Activated T-helper 17 cell treated with anti-CD3 and anti-CD28 coated beads, Interleukin-2, amount 50 U/mL, for 72 hours (primary cell): ENCODE measurements around the gene TPSD1. TPM values are rescaled to one million over a fixed set of nuclear protein-coding genes. Genes with fewer than 3 reads are reported as not detected.
"Not testable (repeated sequence)": the region's sequence is repeated elsewhere in the genome, so short reads cannot be mapped to it uniquely, and the experiment has no call there.

ENCODE experiments used
- ATAC-seq: fragments of 150-1000 bp; cut with Tn5 transposase; replicated peaks from 2 replicates; pipeline ENCODE4 v1.10.0; 2021; ENCODE audit warnings: mild to moderate bottlenecking, moderate library complexity
- H3K27ac Mint-ChIP-seq: one replicate; pipeline ENCODE4 v1.8.0; 2022; ENCODE audit warnings: mixed read lengths
- H3K27me3 Mint-ChIP-seq: one replicate; pipeline ENCODE4 v1.8.0; 2022; ENCODE audit warnings: mixed read lengths
- H3K36me3 Mint-ChIP-seq: one replicate; pipeline ENCODE4 v1.8.0; 2022; ENCODE audit warnings: low read depth, mild to moderate bottlenecking, mixed read lengths
- H3K4me1 Mint-ChIP-seq: one replicate; pipeline ENCODE4 v1.8.0; 2022; ENCODE audit warnings: mixed read lengths
- H3K4me3 Mint-ChIP-seq: one replicate; pipeline ENCODE4 v1.8.0; 2022; ENCODE audit warnings: mild to moderate bottlenecking, mixed read lengths
- H3K9me3 Mint-ChIP-seq: one replicate; pipeline ENCODE4 v1.8.0; 2022; ENCODE audit warnings: mixed read lengths
- total RNA-seq, 2 donors: library from RNA; stranded (reverse); gene quantifications; one replicate each; pipeline ENCODE4 v1.2.3, GENCODE V29; 2022

Gene TPSD1
- total RNA-seq, 2 donors from 2014 or later, result not detected

DNA sequence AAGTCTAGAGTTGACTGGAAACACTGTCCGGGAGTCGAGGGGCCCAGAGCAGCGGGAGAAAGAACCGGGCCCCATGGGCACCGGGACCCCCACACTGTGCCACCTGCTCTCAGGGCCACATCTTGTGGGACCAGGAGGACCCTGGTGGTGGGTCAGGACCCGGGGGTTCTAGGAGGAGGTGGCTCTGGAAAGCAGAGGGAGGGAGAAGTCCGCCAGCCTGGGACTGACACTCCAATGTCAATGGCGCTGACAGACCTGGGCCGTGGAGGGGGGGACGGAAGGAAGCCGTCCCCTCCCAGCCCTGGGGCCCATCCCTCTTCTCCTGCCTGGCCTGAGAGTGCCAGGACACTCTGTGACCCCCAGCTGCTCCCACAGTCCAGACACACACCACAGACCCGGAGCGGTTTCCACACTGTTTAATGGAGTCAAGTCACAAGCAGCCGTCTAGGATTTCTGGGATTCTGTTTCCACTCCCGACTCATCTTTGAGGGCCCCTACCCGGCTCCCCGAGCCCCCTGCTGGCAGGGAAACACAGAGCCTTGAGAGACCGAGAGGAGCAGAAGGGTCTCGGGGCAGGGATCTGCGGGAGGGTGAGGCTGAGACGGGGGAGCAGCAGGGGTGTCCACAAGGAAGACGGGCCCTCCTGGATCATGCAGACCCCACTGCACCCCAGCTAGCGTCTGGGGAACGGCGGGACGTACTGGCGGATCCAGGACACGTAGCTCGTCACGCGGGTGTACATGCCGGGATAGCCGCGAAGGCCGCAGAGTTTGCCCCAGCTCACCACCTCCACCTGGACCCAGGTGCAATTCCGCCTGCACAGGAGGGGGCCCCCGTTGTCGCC lies 30.0 kb downstream of the TPSD1 start:
- Mint-ChIP-seq H3K27ac (no peak overlapping the region), H3K4me1 (no peaks in the 10 kb centered on the region), H3K27me3 (peaks cover 3% of the 10 kb centered on the region), H3K9me3 (no peaks in the 10 kb centered on the region), H3K4me3 (no peak overlapping the region), H3K36me3 (no peaks in the 10 kb centered on the region)
- ATAC-seq, result no peak

DNA sequence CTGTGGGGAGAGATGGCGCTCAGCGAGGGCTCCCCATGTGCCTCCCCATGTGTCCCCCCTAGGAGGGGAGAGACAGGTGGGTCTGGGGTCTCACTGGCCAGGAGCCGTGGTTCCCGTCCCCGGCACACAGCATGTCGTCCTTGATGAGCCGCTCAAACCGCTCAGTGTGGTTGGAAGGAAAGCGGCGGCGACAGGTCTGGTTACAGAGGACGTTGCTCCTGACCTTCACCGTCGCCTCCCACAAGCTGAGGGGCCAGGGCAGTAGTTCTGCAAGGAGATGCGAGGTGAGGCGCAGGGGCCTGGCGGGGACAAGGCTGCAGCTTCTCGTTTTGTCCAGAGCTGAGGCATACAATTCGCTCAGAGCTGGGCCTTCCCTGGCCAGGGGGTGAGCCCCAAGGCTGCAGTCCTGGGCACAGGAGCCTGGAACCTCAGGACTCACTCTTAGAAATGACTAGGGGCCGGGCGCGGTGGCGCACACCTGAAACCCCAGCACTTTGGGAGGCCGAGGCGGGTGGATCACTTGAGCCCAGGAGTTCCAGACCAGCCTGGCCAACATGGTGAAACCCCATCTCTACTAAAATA lies 30.7 kb downstream of the TPSD1 start:
- Mint-ChIP-seq H3K36me3 (no peaks in the 10 kb centered on the region), H3K4me3 (no peak overlapping the region), H3K9me3 (no peaks in the 10 kb centered on the region), H3K4me1 (no peaks in the 10 kb centered on the region), H3K27me3 (peaks cover 3% of the 10 kb centered on the region), H3K27ac (no peak overlapping the region)
- ATAC-seq, result no peak

DNA sequence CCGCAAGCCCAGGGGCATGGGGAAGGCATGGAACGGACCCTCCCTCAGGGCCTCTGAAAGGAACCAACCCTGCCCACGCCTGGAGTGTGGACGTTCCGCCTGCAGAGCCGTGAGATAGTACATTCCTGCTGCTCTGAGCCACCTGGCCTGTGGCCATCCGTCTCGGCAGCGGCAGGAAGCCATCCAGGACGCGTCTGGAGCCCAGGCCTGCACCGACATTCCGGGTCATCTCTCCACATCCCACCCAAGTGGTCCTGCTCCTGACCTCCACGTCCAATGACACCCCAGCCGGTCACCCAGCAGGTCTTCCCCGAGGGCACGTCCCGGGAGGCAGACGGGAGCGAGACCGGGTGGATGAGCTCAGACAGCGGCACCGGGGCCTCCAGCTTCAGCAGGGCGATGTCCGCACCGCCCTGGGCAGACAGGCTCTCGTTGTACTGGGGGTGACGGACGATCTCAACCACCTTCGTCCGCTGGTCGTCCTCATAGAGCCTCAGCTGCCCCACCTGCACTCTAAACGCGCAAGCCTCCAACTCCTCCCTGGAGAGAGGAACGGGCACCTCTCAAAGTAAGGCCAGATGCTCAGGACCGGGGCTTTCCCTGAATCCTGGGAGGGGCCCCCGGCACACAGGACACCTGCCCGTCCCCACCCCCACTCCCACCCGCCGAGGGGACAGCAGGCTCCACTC lies 32.3 kb downstream of the TPSD1 start:
- H3K27me3 Mint-ChIP-seq, result peaks cover 6% of the 10 kb centered on the region
- no peak for ATAC-seq
- H3K4me1 Mint-ChIP-seq, result no peaks in the 10 kb centered on the region
- no peak overlapping the region for H3K4me3 Mint-ChIP-seq
- H3K27ac Mint-ChIP-seq, result no peak overlapping the region
- no peaks in the 10 kb centered on the region for H3K36me3 Mint-ChIP-seq
- H3K9me3 Mint-ChIP-seq, result no peaks in the 10 kb centered on the region

DNA sequence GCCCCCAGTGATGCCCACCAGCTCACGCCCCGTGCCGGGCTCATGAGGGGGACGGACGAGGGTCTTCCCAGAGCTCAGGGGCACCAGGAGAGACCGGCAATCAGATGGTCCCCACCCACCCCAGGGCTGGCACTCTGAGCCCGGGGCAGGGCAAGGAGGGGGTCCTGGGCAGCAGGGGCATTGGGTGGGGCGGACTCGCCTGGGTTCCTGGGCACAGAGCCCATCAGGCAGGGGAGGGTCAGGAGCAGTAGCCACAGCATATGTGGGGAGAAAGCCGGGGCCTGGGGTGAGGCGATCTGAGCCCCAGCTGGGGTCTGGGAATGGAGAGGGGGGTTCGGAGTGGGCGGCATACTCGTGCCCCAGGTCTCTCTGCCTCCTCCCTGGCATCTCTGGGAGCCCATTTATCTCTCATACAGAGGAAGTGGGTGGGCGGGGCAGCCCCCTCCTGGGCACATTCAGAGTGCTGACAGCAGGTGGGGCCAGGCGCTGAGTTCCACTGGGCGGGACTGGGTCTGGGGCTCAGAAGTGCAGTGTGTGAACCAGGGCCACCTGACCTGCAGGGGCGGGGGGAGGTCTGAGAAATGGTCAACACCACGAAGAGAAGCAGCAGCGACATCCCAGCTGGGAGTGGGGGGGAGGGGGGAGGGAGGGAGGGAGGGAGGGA lies 33.1 kb downstream of the TPSD1 start:
- no peaks in the 10 kb centered on the region for H3K4me1 Mint-ChIP-seq
- no peaks in the 10 kb centered on the region for H3K36me3 Mint-ChIP-seq
- no peak overlapping the region for H3K27ac Mint-ChIP-seq
- H3K9me3 Mint-ChIP-seq, result no peaks in the 10 kb centered on the region
- peaks cover 13% of the 10 kb centered on the region for H3K27me3 Mint-ChIP-seq
- no peak overlapping the region for H3K4me3 Mint-ChIP-seq
- ATAC-seq, result no peak

DNA sequence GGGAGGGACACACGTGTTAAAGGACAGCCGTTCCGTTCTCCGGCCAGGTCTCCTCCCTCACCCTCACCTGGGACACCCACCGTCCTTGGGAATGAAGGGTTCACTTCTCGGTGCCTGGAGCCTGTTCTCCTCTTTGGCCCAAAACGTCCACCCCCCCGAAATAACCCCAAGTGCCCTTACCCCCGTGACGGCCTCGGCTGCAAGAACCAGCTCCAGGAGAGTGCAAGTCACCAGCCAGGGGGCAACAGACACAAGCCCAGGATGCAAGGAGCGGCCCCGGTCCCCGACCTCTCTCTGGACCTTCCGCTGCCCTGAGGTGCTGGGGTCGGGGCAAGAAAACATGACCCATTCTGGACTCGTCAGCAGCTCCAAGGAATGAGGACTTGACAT lies 33.6 kb downstream of the TPSD1 start:
- Mint-ChIP-seq H3K9me3 (no peaks in the 10 kb centered on the region), H3K4me1 (no peaks in the 10 kb centered on the region), H3K27me3 (peaks cover 18% of the 10 kb centered on the region), H3K36me3 (no peaks in the 10 kb centered on the region), H3K4me3 (no peak overlapping the region), H3K27ac (no peak overlapping the region)
- ATAC-seq, result no peak

DNA sequence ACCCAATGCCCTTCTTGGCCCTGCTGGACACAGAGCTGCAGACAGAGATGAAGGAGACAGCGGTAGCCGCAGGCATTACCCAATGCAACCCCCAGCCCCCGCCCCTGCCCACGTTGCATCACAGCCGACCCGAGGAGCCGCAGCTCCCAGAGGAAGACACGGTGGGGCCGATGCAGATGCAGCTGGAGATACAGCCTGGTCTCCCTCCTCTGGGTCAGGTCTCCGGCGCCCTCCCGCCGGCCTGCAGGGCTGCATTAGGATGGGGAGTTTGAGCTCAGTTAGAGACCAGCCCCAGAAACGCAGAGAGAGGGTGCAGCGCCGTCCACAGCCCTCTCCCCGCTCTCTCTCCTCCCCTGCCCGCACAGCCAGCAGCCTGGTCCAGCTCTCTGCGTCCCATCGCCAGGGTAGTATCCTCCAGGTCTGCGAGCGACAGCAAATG lies 34.2 kb downstream of the TPSD1 start:
- peaks cover 19% of the 10 kb centered on the region for H3K27me3 Mint-ChIP-seq
- no peak for ATAC-seq
- H3K4me3 Mint-ChIP-seq, result no peak overlapping the region
- H3K4me1 Mint-ChIP-seq, result no peaks in the 10 kb centered on the region
- H3K27ac Mint-ChIP-seq, result no peak overlapping the region
- no peaks in the 10 kb centered on the region for H3K9me3 Mint-ChIP-seq
- no peaks in the 10 kb centered on the region for H3K36me3 Mint-ChIP-seq

DNA sequence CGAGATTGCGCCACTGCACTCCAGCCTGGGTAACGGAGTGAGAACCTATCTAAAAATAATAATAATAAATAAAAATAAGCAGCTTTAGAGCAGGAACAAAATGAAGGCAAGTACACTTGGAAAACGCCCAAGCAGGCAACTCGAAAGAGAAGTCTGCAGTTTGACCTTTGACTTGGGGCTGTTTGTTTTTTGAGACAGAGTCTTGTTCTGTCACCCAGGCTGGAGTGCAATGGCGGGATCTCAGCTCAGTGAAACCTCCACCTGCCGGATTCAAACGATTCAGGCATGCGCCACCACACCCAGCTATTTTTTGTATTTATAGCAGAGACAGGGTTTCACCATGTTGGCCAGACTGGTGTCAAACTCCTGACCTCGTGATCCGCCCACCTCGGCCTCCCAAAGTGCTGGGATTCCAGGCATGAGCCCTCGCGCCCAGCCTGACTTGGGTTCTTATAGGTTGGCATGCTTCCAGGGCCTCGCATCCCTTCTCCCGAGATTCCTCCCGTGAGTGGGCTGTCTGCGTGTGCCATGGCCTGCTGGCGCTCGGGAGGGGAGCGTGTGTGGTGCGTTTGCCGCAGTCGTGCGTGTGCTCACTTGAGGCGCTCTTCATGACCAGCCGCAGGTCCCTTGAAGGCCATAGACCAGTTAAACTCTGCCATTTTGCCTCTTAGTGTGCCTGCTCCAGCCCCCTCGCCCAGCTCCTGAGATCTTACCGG lies 35.1 kb downstream of the TPSD1 start:
- no peak for ATAC-seq
- H3K4me1 Mint-ChIP-seq, result no peaks in the 10 kb centered on the region
- no peak overlapping the region for H3K27ac Mint-ChIP-seq
- peaks cover 24% of the 10 kb centered on the region for H3K27me3 Mint-ChIP-seq
- no peak overlapping the region for H3K4me3 Mint-ChIP-seq
- no peaks in the 10 kb centered on the region for H3K9me3 Mint-ChIP-seq
- H3K36me3 Mint-ChIP-seq, result no peaks in the 10 kb centered on the region

DNA sequence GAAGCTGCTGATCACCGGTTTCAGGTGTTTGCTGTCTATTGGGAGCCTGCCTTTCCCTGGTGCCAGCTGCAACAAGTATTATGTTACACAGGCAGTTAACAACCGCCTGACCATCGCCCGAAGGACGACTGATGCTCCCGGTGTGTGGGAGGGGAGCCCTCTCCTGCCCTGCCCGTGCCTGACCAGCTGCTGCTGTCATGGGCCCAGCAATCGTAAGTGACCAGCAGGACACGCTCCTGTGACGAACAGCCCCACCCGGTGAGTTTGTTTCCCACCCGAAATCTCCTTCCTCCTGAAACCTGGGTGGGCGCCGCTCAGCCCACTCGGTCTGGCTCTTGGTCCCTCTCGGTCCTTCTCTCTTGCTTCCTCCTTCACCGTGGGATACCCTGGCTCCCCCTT lies 35.7 kb downstream of the TPSD1 start:
- no peak for ATAC-seq
- Mint-ChIP-seq H3K4me1 (no peaks in the 10 kb centered on the region), H3K27me3 (peaks cover 24% of the 10 kb centered on the region), H3K36me3 (no peaks in the 10 kb centered on the region), H3K4me3 (no peak overlapping the region), H3K9me3 (no peaks in the 10 kb centered on the region), H3K27ac (no peak overlapping the region)

DNA sequence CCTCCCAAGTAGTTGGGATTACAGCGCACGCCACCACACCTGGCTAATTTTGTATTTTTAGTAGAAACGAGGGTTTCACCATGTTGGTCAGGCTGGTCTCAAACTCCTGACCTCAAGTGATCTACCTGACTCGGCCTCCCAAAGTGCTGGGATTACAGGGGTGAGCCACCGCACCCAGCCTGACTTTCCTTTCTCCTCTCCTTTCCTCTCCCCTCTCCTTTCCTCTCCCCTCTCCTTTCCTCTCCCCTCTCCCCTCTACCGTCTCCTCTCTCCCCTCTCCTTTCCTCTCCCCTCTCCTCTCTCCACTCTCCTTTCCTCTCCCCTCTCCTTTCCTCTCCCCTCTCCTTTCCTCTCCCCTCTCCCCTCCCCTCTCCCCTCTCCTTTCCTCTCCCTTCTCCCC lies 36.3 kb downstream of the TPSD1 start:
- H3K4me3 Mint-ChIP-seq, H3K9me3 Mint-ChIP-seq, ATAC-seq, H3K4me1 Mint-ChIP-seq, H3K27ac Mint-ChIP-seq, H3K36me3 Mint-ChIP-seq: not testable (repeated sequence)
- H3K27me3 Mint-ChIP-seq, result peaks cover 29% of the 10 kb centered on the region

DNA sequence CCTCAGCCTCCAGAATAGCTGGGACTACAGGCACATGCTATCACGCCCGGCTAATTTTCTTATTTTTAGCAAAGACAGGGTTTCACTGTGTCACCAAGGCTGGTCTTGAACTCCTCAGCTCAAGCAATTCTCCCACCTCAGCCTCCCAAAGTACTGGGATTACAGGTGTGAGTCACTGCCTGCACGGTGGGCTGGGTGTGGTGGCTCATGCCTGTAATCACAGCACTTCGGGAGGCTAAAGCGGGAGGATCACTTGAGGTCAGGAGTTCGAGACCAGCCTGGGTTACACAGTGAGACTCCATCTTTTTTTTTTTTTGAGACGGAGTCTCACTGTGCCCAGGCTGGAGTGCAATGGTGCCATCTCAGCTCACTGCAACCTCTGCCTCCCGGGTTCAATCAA lies 36.9 kb downstream of the TPSD1 start:
- H3K27ac Mint-ChIP-seq, H3K4me1 Mint-ChIP-seq, ATAC-seq, H3K9me3 Mint-ChIP-seq, H3K4me3 Mint-ChIP-seq, H3K36me3 Mint-ChIP-seq: not testable (repeated sequence)
- H3K27me3 Mint-ChIP-seq, result peaks cover 26% of the 10 kb centered on the region

DNA sequence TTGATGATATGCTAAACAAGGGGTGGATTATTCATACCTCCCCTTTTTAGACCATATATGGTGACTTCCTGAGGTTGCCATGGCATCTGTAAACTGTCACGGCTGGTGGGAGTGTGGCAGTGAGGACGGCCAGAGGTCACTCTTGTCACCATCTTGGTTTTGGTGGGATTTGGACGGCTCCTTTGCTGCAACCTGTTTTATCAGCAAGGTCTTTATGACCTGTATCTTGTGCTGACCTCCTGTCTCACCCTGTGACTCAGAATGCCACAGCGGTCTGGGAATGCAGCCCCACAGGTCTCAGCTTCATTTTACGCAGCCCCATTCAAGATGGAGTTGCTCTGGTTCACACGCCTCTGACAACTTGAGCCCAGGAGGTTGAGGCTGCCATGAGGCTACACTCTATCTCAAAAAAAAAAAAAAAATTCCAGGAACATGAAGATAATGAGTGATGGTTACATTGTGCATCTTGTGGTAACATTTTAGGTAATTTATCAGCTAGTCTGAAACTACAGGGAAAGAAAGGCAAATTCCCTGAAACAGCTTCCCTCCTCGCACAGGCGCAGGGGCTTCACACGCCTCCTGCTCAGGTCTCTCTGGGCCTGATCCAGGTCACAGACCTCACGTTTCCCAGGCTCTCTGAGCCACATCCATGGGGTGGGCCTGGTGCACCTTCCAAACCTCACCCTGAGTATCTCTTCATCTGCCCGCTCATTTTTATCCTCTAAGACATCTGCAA lies 38.2 kb downstream of the TPSD1 start:
- ATAC-seq, result no peak
- Mint-ChIP-seq H3K9me3 (no peaks in the 10 kb centered on the region), H3K27me3 (peaks cover 29% of the 10 kb centered on the region), H3K4me1 (no peaks in the 10 kb centered on the region), H3K27ac (no peak overlapping the region), H3K36me3 (no peaks in the 10 kb centered on the region), H3K4me3 (no peak overlapping the region)

DNA sequence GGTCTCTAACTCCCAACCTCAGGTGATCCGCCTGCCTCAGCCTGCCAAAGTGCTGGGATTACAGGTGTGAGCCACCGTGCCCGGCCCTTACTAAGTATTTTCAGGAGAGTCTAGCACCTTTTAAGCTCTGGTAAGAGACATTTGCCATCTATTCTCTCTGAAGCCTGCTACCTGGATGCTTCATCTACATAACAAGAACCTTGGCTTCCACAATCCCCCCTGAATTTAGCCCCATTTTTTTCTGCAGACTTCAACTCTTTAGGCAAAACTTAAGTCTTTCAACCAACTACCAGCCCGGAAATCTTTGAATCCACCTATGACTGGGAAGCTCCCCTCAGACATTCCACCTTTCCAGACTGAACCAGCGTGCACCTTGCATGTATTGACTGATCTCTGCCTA lies 39.6 kb downstream of the TPSD1 start:
- no peaks in the 10 kb centered on the region for H3K4me1 Mint-ChIP-seq
- ATAC-seq, result no peak
- no peaks in the 10 kb centered on the region for H3K9me3 Mint-ChIP-seq
- no peaks in the 10 kb centered on the region for H3K36me3 Mint-ChIP-seq
- peaks cover 29% of the 10 kb centered on the region for H3K27me3 Mint-ChIP-seq
- no peak overlapping the region for H3K27ac Mint-ChIP-seq
- no peak overlapping the region for H3K4me3 Mint-ChIP-seq

DNA sequence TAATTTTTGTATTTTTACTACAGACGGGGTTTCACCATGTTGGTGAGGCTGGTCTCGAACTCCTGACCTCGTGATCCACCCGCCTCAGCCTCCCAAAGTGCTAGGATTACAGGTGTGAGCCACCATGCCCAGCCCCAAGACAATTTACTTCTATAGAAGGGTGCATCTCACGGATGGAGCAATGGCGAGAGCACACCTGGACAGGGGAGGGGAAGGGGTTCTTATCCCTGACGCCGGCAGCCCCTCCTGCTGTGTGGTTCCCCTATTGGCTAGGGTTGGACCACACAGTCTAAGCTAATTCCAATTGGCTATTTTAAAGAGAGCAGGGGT lies 40.8 kb downstream of the TPSD1 start:
- H3K9me3 Mint-ChIP-seq, result not testable (repeated sequence)

More for the DNA sequence above, 40.8 kb downstream of the TPSD1 start:
- H3K36me3 Mint-ChIP-seq, H3K4me1 Mint-ChIP-seq, ATAC-seq: not testable (repeated sequence)
- Mint-ChIP-seq H3K4me3 (peak overlapping the region; percentile 1), H3K27ac (peak overlapping the region; percentile 16), H3K27me3 (peaks cover 29% of the 10 kb centered on the region)
